GM23338 (cell line): Measurements from ENCODE around the gene STEAP1B. TPM values are rescaled to one million over a fixed set of nuclear protein-coding genes. Genes with fewer than 3 reads are reported as not detected.
"Not testable (repeated sequence)": the region's sequence is repeated elsewhere in the genome, so short reads cannot be mapped to it uniquely, and the experiment has no call there.

Experiments used
- ATAC-seq: fragments of 200-7000 bp; cut with Tn5 transposase; 3 replicates; pipeline ENCODE4 v1.9.1; 2020
- DNase-seq: peaks from one replicate; pipeline ENCODE4 v3.0.0-alpha.2; 2015; ENCODE audit warnings: low spot score
- H2AFZ ChIP-seq: fragments of 200-600 bp; sonication (generic); 2 replicates; pipeline ENCODE4 v1.8.0; 2016; ENCODE audit warnings: antibody characterized with exemption, mild to moderate bottlenecking, moderate library complexity
- H3F3A ChIP-seq: fragments of 200-600 bp; sonication (generic); replicated peaks from 2 replicates; pipeline ENCODE4 v1.8.0; 2017; ENCODE audit warnings: antibody characterized with exemption, mixed run types, low read depth
- H3K27ac ChIP-seq: fragments of 200-600 bp; sonication (generic); 2 replicates; pipeline ENCODE4 v1.6.1; 2016; ENCODE audit warnings: low read depth
- H3K27me3 ChIP-seq: fragments of 200-600 bp; sonication (generic); 2 replicates; pipeline ENCODE4 v1.8.0; 2016; ENCODE audit warnings: mild to moderate bottlenecking, mixed run types, moderate library complexity; ENCODE audit not compliant: insufficient read depth
- H3K36me3 ChIP-seq: fragments of 200-600 bp; sonication (generic); 2 replicates; pipeline ENCODE4 v1.8.0; 2016; ENCODE audit warnings: mild to moderate bottlenecking; ENCODE audit not compliant: insufficient read depth
- H3K4me1 ChIP-seq: fragments of 200-600 bp; sonication (generic); 2 replicates; pipeline ENCODE4 v1.8.0; 2016; ENCODE audit warnings: mild to moderate bottlenecking, moderate library complexity; ENCODE audit not compliant: insufficient read depth
- H3K4me2 ChIP-seq: fragments of 200-600 bp; sonication (generic); 2 replicates; pipeline ENCODE4 v1.7.1; 2017; ENCODE audit warnings: mixed run types
- H3K4me3 ChIP-seq: fragments of 200-600 bp; sonication (generic); 2 replicates; pipeline ENCODE4 v1.6.1; 2016; ENCODE audit warnings: mixed run types
- H3K79me2 ChIP-seq: fragments of 200-600 bp; sonication (generic); replicated peaks from 2 replicates; pipeline ENCODE4 v1.8.0; 2017; ENCODE audit warnings: mild to moderate bottlenecking; ENCODE audit not compliant: insufficient read depth
- H3K9me2 ChIP-seq: fragments of 200-600 bp; sonication (generic); 2 replicates; pipeline ENCODE4 v1.8.0; 2017; ENCODE audit not compliant: insufficient read depth
- H4K20me1 ChIP-seq: fragments of 200-600 bp; sonication (generic); replicated peaks from 2 replicates; pipeline ENCODE4 v1.8.0; 2017; ENCODE audit warnings: mild to moderate bottlenecking; ENCODE audit not compliant: insufficient read depth
- H3K27ac Mint-ChIP-seq: 2 replicates; pipeline ENCODE4 v1.8.0; 2020; ENCODE audit warnings: inconsistent platforms, mild to moderate bottlenecking, moderate library complexity, mixed read lengths
- H3K27me3 Mint-ChIP-seq: 3 replicates; pipeline ENCODE4 v1.8.0; 2022; ENCODE audit warnings: low read depth, mild to moderate bottlenecking, moderate library complexity, mixed read lengths, inconsistent platforms; ENCODE audit not compliant: insufficient read depth, poor library complexity
- H3K36me3 Mint-ChIP-seq: 3 replicates; pipeline ENCODE4 v1.8.0; 2021; ENCODE audit warnings: low read depth, mild to moderate bottlenecking, inconsistent platforms, moderate library complexity, mixed read lengths
- H3K4me1 Mint-ChIP-seq: 3 replicates; pipeline ENCODE4 v1.8.0; 2020; ENCODE audit warnings: mild to moderate bottlenecking, inconsistent platforms, mixed read lengths
- H3K4me3 Mint-ChIP-seq: 3 replicates; pipeline ENCODE4 v1.8.0; 2021; ENCODE audit warnings: moderate library complexity, mild to moderate bottlenecking, inconsistent platforms, mixed read lengths
- H3K9me3 Mint-ChIP-seq: 3 replicates; pipeline ENCODE4 v1.8.0; 2020; ENCODE audit warnings: moderate library complexity, mild to moderate bottlenecking, inconsistent platforms, mixed read lengths
- CREB1 ChIP-seq: fragments of 250-450 bp; sonication (Bioruptor Pico); IDR thresholded peaks from 2 replicates; pipeline ENCODE4 v1.5.0; 2020; ENCODE audit warnings: low read depth, mild to moderate bottlenecking, moderate library complexity
- EZH2 ChIP-seq: fragments of 200-600 bp; sonication (generic); IDR thresholded peaks from one replicate; pipeline ENCODE4 v1.8.0; 2017; ENCODE audit warnings: antibody characterized with exemption, mild to moderate bottlenecking, low read depth; ENCODE audit not compliant: unreplicated experiment
- EZH2phosphoT487 ChIP-seq: fragments of 200-600 bp; sonication (generic); IDR thresholded peaks from one replicate; pipeline ENCODE4 v1.8.1; 2018; ENCODE audit warnings: antibody characterized with exemption; ENCODE audit not compliant: unreplicated experiment
- JUNB ChIP-seq: IDR thresholded peaks from one replicate; pipeline ENCODE4 v1.6.1; 2016; ENCODE audit warnings: antibody characterized with exemption; ENCODE audit not compliant: unreplicated experiment
- POLR2AphosphoS5 ChIP-seq: IDR thresholded peaks from 2 replicates; pipeline ENCODE4 v1.6.1; 2016; ENCODE audit warnings: antibody characterized with exemption, low read depth
- REST ChIP-seq: IDR thresholded peaks from one replicate; pipeline ENCODE4 v1.6.1; 2018; ENCODE audit warnings: antibody characterized with exemption; ENCODE audit not compliant: unreplicated experiment
- STAT1 ChIP-seq: IDR thresholded peaks from one replicate; pipeline ENCODE4 v1.6.1; 2016; ENCODE audit warnings: antibody characterized with exemption; ENCODE audit not compliant: unreplicated experiment
- ZNF114 ChIP-seq: fragments of 250-450 bp; sonication (Bioruptor Pico); IDR thresholded peaks from 2 replicates; pipeline ENCODE4 v1.5.0; 2020; ENCODE audit warnings: mild to moderate bottlenecking, moderate library complexity
- ZNF331 ChIP-seq: fragments of 250-450 bp; sonication (Bioruptor Pico); IDR thresholded peaks from 2 replicates; pipeline ENCODE4 v1.5.0; 2020; ENCODE audit warnings: low read depth, mild to moderate bottlenecking, moderate library complexity
- polyA plus RNA-seq: library from polyadenylated mRNA; unstranded; fragments of >200 nt; fragmentation: Nextera tagmentation; extraction: Ambion mirVana; gene quantifications from 2 replicates; pipeline ENCODE4 v1.2.1, GENCODE V29; 2016
- total RNA-seq: library from RNA; depleted of rRNA; stranded (reverse); fragments of >200 nt; shearing (Covaris generic); gene quantifications from 2 replicates; pipeline ENCODE4 v1.2.3, GENCODE V29; 2014
- TF ChIP-seq, protein P1 (sequence below): fragments of 250-450 bp; sonication (Bioruptor Pico); IDR thresholded peaks from 2 replicates; pipeline ENCODE4 v1.5.0; 2020; ENCODE audit warnings: mild to moderate bottlenecking, moderate library complexity

Gene STEAP1B
- total and polyA plus RNA-seq, 2 experiments from 2014 or later = 4.9 to 16.5 TPM

- no peaks in the 10 kb centered on the region for H3K36me3 Mint-ChIP-seq
- Histone ChIP-seq H3K27me3 (no peaks in the 10 kb centered on the region), H4K20me1 (no peaks in the 10 kb centered on the region), H3K4me2 (no peak overlapping the region), H3K36me3 (no peaks in the 10 kb centered on the region), H3F3A (no peaks in the 10 kb centered on the region), H3K79me2 (no peaks in the 10 kb centered on the region), H3K27ac (no peak overlapping the region), H2AFZ (no peak overlapping the region), H3K4me1 (peaks cover 4% of the 10 kb centered on the region; the same call in 1 of the 2 replicates), H3K4me3 (no peak overlapping the region), H3K9me2 (peaks cover 5% of the 10 kb centered on the region; the same call in 1 of the 2 replicates)
- TF ChIP-seq ZNF114 (CRISPR knock-in tag) (no peak), JUNB (no peak), EZH2phosphoT487 (no peak), CREB1 (CRISPR knock-in tag) (no peak), POLR2AphosphoS5 (no peak), REST (no peak), STAT1 (no peak), ZNF331 (CRISPR knock-in tag) (no peak), EZH2 (no peak)
- TF ChIP-seq, protein P1, sequence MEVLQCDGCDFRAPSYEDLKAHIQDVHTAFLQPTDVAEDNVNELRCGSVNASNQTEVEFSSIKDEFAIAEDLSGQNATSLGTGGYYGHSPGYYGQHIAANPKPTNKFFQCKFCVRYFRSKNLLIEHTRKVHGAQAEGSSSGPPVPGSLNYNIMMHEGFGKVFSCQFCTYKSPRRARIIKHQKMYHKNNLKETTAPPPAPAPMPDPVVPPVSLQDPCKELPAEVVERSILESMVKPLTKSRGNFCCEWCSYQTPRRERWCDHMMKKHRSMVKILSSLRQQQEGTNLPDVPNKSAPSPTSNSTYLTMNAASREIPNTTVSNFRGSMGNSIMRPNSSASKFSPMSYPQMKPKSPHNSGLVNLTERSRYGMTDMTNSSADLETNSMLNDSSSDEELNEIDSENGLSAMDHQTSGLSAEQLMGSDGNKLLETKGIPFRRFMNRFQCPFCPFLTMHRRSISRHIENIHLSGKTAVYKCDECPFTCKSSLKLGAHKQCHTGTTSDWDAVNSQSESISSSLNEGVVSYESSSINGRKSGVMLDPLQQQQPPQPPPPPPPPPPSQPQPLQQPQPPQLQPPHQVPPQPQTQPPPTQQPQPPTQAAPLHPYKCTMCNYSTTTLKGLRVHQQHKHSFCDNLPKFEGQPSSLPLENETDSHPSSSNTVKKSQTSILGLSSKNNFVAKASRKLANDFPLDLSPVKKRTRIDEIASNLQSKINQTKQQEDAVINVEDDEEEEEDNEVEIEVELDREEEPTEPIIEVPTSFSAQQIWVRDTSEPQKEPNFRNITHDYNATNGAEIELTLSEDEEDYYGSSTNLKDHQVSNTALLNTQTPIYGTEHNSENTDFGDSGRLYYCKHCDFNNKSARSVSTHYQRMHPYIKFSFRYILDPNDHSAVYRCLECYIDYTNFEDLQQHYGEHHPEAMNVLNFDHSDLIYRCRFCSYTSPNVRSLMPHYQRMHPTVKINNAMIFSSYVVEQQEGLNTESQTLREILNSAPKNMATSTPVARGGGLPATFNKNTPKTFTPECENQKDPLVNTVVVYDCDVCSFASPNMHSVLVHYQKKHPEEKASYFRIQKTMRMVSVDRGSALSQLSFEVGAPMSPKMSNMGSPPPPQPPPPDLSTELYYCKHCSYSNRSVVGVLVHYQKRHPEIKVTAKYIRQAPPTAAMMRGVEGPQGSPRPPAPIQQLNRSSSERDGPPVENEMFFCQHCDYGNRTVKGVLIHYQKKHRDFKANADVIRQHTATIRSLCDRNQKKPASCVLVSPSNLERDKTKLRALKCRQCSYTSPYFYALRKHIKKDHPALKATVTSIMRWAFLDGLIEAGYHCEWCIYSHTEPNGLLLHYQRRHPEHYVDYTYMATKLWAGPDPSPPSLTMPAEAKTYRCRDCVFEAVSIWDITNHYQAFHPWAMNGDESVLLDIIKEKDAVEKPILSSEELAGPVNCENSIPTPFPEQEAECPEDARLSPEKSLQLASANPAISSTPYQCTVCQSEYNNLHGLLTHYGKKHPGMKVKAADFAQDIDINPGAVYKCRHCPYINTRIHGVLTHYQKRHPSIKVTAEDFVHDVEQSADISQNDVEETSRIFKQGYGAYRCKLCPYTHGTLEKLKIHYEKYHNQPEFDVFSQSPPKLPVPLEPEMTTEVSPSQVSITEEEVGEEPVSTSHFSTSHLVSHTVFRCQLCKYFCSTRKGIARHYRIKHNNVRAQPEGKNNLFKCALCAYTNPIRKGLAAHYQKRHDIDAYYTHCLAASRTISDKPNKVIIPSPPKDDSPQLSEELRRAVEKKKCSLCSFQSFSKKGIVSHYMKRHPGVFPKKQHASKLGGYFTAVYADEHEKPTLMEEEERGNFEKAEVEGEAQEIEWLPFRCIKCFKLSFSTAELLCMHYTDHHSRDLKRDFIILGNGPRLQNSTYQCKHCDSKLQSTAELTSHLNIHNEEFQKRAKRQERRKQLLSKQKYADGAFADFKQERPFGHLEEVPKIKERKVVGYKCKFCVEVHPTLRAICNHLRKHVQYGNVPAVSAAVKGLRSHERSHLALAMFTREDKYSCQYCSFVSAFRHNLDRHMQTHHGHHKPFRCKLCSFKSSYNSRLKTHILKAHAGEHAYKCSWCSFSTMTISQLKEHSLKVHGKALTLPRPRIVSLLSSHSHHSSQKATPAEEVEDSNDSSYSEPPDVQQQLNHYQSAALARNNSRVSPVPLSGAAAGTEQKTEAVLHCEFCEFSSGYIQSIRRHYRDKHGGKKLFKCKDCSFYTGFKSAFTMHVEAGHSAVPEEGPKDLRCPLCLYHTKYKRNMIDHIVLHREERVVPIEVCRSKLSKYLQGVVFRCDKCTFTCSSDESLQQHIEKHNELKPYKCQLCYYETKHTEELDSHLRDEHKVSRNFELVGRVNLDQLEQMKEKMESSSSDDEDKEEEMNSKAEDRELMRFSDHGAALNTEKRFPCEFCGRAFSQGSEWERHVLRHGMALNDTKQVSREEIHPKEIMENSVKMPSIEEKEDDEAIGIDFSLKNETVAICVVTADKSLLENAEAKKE (CRISPR knock-in tag) = no peak
- no peak overlapping the region for H3K4me3 Mint-ChIP-seq
- peaks cover 21% of the 10 kb centered on the region for H3K4me1 Mint-ChIP-seq
- DNase-seq (no peak), ATAC-seq (no peak)
- H3K9me3 Mint-ChIP-seq = no peaks in the 10 kb centered on the region
- peaks cover 4% of the 10 kb centered on the region for H3K27me3 Mint-ChIP-seq
- no peak overlapping the region for H3K27ac Mint-ChIP-seq
Measured at GRCh38 chr7:22438994-22439393, 61.0 kb downstream of the STEAP1B start.

DNA sequence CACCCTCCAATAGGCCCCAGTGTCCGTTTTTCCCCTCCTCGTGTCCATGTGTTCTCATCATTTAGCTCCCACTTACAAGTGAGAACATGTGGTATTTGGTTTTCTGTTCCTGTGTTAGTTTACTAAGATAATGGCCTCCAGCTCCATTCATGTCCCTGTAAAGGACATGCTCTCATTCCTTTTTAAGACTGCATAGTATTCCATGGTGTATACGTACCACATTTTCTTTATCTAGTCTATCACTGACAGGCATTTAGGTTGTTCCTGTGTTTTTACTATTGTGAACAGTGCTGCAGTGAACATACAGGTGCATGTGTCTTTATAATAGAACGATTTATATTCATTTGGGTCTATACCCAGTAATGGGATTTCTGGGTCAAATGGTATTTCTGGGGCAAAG, 63.4 kb downstream of the STEAP1B start:
- not testable (repeated sequence) for H3K36me3 Mint-ChIP-seq, H3K27ac Mint-ChIP-seq, H3K79me2 ChIP-seq, H3K9me3 Mint-ChIP-seq, H4K20me1 ChIP-seq, H3K4me3 Mint-ChIP-seq, H3K36me3 ChIP-seq, H3K27ac ChIP-seq, H3K9me2 ChIP-seq, H3K4me2 ChIP-seq, H2AFZ ChIP-seq, ATAC-seq, H3K4me3 ChIP-seq, H3K27me3 ChIP-seq, DNase-seq, H3K27me3 Mint-ChIP-seq, H3F3A ChIP-seq
- peaks cover 15% of the 10 kb centered on the region for H3K4me1 ChIP-seq
- H3K4me1 Mint-ChIP-seq = peaks cover 24% of the 10 kb centered on the region
